A549 treated with CpdA at 1 μM for 4 hours (cell line): ENCODE data around the gene KCNV2. TPM values are rescaled to one million over a fixed set of nuclear protein-coding genes. Genes with fewer than 3 reads are reported as not detected.

Experiments used
- total RNA-seq: library from RNA; stranded (reverse); fragments of 200-300 nt; extraction: Qiagen RNA extraction; gene quantifications from 5 replicates; pipeline ENCODE4 v1.2.3, GENCODE V29; 2022; ENCODE audit warnings: low read depth

The KCNV2 gene
- total RNA-seq: not detected in 5 replicates

GRCh38 chr9:2717385-2717784, at the start of gene KCNV2:
Gene KCNV2, plus strand, starts transcription at chr9:2717510. Its CDS starts 230 bp downstream, at chr9:2717740.

Other genes with a start within 250 kb of the KCNV2 start
- gene VLDLR, start 95.7 kb upstream of the KCNV2 start, total RNA-seq: 17.8 to 24.5 TPM (median 22.4 TPM) in 5 replicates
- 71.6 to 82.7 TPM (median 79.6 TPM) in 5 replicates for gene PUM3, start 126.6 kb downstream of the KCNV2 start, total RNA-seq